GM03348 (cell line): ENCODE measurements around the gene TBC1D8B.

ENCODE experiments used
- DNase-seq: peaks from one replicate; pipeline ENCODE4 v3.0.0; 2012; ENCODE audit warnings: low spot score

TBC1D8B gene

DNA sequence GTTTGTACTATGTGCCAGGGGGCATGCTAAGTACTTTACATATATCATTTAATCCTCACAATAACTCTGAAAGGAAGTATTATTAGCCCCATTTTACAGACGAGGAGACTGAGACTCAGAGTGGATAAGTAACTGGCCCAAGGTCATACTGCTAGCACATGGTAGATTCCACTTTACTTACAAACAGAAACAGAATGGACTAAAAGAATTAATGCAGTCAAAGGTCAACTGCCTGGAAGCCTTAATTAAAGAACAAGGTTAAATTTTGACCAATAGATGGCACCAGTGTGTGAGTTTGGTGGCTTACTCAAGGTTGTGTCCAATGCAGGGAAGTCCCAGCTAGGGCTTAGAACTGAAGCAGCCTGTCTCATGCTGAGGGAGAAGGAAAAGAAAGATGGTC, 96.0 kb downstream of the TBC1D8B start:
- peak; percentile 34 for DNase-seq

DNA sequence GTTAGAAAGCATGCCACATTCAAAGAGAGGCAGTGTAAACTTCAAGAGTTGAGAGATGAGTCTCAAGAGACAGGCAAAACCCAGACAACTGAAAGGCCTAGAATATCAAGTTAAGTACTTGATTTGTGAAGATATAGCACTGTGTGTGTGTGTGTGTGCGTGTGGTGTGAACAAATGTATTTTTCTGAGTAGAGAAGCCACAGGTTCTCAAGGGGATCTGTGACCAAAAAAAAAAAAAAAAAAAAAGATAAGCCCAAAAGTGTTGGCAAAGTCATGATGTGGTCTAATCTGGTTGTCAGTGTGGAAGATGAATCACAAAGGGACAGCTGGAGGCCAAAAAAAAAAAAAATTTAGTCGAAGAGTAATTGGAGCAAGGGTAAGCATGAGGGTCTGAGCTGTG, 96.8 kb downstream of the TBC1D8B start:
- no peak for DNase-seq

DNA sequence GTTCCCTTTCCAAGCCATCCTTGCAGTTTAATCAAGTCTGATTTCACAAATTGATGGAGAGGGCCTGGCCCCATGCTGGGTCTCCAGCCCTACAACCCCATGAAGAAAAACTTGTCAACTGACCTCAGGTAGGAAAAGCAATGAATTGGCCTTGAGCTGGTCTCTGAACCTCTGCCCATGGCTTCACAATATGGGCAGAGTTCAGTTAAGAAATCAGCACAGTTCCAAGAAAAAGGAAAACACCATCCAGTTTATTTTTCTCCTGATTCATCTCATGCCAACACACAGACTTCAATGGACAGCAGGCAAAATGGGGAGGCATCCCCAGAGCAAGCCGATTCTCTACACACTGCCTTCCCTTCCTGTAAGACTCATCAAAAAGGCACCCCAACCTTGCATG, 97.4 kb downstream of the TBC1D8B start:
- DNase-seq: no peak

DNA sequence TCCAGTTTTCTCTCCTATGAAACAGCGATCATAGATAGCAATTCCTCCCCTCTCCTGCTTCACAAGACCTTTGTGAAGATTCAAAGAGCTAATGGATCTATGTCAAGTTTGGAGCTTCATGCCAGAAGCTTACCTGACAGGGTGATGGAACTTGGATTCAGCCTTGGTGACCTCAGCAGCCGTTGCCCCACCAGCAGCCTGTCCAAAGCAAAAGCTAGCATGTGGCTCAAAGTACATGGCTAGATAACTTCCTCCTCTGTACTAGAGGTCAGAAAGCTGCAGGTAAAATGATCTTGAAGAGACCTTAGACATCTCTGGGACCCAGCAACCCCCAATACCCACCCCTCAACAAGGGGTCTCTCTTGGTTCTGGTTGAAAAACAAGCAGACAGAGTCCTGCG, 98.9 kb downstream of the TBC1D8B start:
- no peak for DNase-seq

DNA sequence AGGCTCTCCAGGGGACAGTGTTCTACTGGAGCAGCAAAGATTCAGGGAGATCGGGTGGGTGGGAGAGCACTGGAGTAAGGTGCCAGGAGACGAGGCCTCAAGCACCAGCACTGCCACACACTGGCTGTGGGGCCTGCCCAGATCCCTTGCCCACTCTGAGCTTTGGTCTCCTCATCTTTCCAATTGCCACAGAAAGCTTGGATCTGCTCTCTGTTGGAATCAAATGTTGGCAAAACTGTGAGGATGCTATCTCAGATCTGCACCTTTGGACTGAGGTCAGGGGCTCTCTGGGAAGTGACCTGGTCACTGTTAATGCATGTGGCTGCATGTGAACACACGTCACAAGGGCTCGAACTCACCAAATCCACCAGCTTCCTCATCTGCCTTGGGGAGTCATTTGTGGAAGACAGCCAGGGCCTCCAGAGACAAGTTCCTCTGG, 99.3 kb downstream of the TBC1D8B start:
- DNase-seq: no peak

DNA sequence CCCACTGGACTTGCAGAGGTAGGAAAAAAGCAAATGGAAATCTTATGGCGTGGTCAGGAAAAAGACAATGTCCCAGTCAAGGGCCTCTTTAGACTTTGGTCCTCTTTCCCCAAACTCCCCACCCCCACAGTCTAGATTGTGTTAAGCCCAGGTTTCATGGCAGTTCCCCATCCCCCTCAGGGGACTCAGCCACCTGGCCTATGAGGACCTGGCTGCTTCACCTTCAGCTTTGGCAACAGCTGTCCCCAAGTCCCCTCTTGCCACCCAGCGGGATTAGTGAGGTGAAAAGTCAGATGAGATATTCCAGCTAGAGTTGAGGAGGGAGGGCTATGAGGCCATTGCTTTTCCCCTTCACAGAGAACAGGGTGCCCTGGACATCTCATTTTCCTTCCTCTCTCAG, 100.2 kb downstream of the TBC1D8B start:
- no peak for DNase-seq

DNA sequence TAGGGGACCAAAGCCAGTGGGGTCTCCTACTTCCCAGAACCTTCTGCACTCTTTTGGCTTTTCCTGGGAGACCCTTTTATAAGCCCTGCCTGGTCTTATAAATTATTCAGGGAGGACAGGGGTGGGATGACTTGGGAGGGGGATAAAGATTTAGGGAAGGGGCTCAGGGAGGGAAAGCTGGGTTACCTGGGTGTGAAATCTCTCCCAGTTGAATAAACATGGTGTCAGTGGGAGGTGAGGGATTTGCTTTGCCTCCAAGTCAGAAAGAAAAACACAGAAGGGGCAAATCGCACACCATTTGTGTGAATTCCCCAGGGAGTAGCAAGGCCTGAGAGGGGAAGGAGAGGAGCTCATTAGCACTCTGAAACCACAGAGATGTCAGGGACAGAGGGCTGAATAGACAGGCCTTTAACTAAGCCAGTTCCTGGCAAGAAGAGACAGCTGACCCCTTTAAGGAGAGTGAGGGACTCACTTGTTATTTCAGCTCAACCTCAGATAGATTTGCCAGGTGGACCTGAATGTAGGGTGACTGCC, 100.9 kb downstream of the TBC1D8B start, which contains the start of gene RIPPLY1:
Gene RIPPLY1, minus strand, starts transcription at position 51 of the 534 bp plus-strand sequence. CDS start 54 bp downstream, outside the sequence.
- no peak for DNase-seq

DNA sequence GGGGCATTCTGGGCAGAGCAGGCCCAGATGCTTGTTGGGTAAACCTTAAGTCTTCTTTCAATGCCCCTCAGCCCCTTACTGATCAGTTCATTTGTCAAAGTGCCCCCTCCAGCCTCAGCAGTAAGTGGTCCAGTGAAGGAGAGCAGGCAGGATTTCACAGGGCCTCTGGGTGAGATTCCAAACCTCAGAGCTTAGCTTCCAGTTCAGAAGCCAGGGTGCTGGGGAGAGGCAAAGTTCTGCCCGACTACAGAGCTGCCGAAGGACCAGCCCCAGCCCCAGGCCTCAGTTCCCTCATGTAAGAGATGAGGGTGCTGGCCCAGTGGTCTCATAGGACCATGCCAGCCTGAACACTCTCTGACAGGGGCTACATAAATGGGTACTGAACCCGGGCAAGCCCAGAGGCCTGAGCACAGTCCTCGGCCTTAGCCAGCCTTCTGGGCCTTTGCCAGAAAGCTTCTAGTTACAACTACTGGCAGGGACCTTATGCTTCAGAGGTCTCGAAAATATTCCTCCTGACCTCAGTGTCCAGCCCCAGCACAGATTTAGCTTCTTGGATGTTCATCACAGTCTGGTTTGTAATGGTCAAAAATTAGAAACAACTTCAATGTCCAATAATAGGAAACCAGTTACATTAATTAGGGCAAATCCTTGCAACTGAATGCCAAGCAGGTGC, 101.5 kb downstream of the TBC1D8B start:
- DNase-seq: no peak

DNA sequence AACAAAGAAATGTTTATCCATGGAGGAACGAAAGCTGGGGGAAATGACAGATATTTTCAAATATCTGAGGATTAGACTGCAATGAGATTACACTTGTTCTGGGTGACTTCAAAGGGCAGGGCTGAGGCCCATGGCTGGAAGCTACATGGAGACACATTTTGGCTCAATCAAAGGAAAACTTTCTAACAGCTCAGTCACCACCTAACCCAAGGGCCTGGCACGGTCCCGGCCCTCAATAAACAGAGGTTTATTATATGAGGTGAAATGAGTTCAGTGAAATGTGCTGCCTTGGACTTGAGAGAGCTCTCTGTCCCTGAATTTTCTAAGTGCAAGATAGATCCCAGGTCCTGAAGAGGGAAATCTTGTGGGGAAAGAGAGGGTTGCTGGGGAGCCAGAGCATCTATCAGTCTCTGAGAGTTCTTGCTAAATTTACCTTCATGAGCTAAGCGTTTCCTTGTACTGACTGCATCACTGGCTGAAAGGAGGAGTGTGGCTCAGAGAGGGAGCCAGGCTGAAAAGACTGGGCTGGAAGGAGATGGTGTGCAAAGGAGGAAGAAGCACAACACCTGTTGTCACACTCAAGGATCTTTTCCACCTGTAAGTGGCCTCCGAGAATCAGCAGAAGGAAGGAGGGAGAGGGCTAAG, 102.7 kb downstream of the TBC1D8B start:
- no peak for DNase-seq

DNA sequence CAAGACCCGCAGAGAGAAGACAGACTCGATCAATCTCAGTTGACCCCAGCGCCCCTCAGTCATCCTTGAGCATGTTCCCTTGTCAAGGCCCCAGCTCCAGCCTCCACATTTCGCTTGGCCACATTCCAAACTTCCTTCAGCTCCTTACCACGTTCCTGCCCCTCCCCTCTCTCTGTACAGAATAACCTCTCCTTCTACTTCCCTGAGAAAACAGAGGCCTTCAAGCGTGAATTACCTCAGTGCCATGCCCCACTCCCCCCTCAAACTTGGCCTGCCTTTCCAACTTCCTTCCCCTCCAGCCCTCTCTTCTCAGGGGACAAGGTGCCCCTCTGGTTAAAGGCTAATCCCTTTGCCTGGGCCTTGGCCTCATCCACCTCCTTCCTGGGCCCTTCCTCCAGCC, 103.9 kb downstream of the TBC1D8B start:
- no peak for DNase-seq

DNA sequence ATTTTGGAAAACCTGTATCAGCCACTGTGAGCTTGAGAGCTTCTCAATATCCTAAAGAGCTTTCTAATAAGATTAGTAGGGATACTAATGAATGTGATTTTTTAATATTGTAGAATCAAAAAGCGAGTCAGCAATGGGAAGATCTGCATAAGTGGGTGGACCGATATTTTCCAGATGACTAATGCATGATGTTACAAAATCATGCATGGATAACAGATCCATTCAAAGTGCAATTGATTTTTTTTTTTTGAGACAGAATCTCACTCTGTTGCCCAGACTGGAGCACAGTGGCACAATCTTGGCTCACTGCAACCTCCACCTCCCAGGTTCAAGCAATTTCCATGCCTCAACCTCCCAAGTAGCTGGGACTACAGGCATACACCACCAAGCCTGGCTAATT, 110.4 kb downstream of the TBC1D8B start:
- DNase-seq: peak; percentile 47

DNA sequence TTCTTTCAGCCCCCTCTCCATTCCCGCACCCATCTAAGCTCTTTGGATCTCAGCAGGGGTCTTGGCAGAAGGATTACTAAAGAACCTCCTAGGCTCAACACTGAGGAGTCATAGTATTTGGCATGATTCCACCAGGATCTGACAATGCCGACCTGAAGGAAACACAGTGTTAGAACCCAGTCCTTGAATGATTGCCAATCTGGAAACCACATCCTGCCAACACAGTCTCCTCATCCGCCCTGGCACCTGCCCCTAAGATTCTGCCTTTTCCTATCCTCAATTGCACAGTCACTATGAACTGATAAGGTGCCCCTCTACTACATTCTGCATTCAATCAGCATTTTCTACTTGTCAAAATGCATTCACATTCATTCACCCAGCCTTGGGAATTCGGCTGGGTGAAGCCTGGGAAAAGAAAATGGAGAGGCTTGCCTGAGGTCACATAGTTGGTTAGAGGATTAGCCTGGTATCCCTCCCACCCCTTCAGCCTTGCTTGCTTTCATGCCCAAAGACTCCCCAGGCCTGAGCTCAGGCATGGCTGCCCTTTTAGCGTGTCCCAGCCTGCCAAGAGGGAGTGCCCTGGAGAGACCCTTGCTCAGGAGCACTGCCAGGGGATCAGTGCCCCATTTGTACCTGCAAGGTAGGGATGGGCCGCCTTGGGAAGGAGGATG, 115.5 kb downstream of the TBC1D8B start:
- peak; percentile 5 for DNase-seq

DNA sequence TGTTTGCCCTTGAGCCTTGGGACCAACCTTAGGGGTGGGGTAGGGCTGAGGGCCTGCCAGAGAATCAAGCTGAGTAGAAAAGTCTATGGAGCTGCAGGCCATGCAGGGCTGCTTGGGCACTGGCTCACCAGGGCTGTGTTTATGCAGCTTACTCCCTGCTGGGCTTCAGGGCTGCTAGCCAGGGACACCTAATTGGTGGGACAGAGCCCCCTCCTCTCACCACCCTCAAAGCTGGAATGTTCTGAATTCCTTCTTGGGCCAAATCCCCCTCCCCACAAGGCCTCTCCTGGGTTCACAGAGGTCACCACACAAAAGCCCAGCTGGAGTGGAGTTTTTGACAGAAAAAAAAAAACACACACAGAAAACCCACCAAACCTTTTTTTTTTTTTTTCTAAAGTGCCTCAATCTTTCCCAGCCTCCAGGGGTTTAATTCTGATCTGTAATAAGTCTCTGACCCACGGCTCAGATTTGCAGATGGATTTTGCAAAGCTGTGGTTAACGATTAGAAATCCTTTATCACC, 117.5 kb downstream of the TBC1D8B start, which contains the start of gene CLDN2:
Gene CLDN2, plus strand, starts transcription at position 471 of the 521 bp plus-strand sequence. CDS start 7,827 bp downstream, outside the sequence.
- DNase-seq: no peak

DNA sequence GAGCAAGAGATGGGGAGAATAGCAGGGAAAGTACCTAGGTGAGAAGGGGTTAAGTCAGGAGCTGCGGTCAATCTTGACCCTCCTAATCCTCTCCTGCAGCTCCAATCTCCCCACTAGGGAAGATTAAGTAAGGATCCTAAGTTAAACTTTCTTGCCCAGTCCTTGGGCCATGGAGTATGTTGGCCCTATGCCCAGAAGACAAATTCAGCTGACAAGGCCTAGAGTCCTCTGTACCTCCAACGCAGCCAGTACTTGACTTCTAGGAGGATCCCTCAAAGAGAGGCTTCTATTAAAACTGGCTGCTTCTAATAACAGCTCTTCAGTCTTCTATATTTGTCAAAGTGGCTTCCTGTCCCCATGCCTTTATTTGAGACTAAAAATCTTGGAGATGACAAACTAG, 119.2 kb downstream of the TBC1D8B start:
- DNase-seq: no peak
